Sigmoid colon (tissue), 7 donors: ENCODE results near the gene ZNF503. TPM values are rescaled to one million over a fixed set of nuclear protein-coding genes. Genes with fewer than 3 reads are reported as not detected.

ENCODE experiments used
- DNase-seq: peaks from one replicate; pipeline ENCODE4 v3.0.0-alpha.2; 2019
- H3K27ac ChIP-seq, 4 donors: fragments of 200-600 bp; sonication (generic); one replicate each; pipeline ENCODE4 v1.5.1; 2016 to 2019; ENCODE audit warnings: mild to moderate bottlenecking in 1 of 4
- H3K27me3 ChIP-seq, 3 donors: fragments of 200-600 bp; sonication (generic); one replicate each; pipeline ENCODE4 v1.5.1; 2019; ENCODE audit warnings: mild to moderate bottlenecking in 1 of 3
- H3K36me3 ChIP-seq, 4 donors: fragments of 200-600 bp; sonication (generic); one replicate each; pipeline ENCODE4 v1.5.1; 2016 to 2019
- H3K4me1 ChIP-seq, 4 donors: fragments of 200-600 bp; sonication (generic); one replicate each; pipeline ENCODE4 v1.5.1; 2017 to 2019
- H3K4me3 ChIP-seq, 4 donors: fragments of 200-600 bp; sonication (generic); one replicate each; pipeline ENCODE4 v1.5.1; 2017 to 2019; ENCODE audit warnings: mild to moderate bottlenecking in 2 of 4, moderate library complexity in 1 of 4
- H3K9me3 ChIP-seq, 4 donors: fragments of 200-600 bp in 3 of 4; sonication (generic) in 3 of 4; one replicate each; pipeline versions ENCODE4 v1.5.1 to v1.6.1; 2013 to 2019
- EP300 ChIP-seq, 4 donors: sonication (generic); formaldehyde crosslinking; IDR thresholded peaks; one replicate each; pipeline ENCODE4 v1.6.1; 2017; ENCODE audit warnings: antibody characterized with exemption in 4 of 4
- POLR2A ChIP-seq, 2 donors: fragments of 450-650 bp; IDR thresholded peaks; one replicate each; pipeline ENCODE4 v1.6.1; 2016; ENCODE audit warnings: antibody characterized with exemption in 2 of 2, mild to moderate bottlenecking in 2 of 2, moderate library complexity in 2 of 2
- POLR2AphosphoS5 ChIP-seq, 4 donors: sonication (generic); formaldehyde crosslinking; IDR thresholded peaks; one replicate each; pipeline ENCODE4 v1.6.1; 2017; ENCODE audit warnings: antibody characterized with exemption in 4 of 4
- WGBS, 2 donors: extraction: QIAGEN DNeasy Blood & Tissue Kit; methylation state at CpG; one replicate each; pipeline ENCODE4 v1.1.7; 2013; 5-methylcytosine and 5-hydroxymethylcytosine counted together
- intact Hi-C: fragments of 100-400 bp; cut with DNase I; formaldehyde crosslinking; loops from one replicate; pipeline ENCODE4 v1.15.1; 2023
- polyA plus RNA-seq, 3 donors: library from polyadenylated mRNA; stranded (reverse); fragments of 200-250 nt; gene quantifications; one replicate each; pipeline ENCODE4 v1.2.3, GENCODE V29; 2013
- total RNA-seq, 4 donors: library from RNA; depleted of rRNA; stranded (reverse); fragments of >200 nt; gene quantifications; one replicate each; pipeline ENCODE4 v1.1.0, GENCODE V29; 2016
- TF ChIP-seq, protein P1 (sequence below), 4 experiments: fragments of 450-650 bp in 3 of 4; fragments of 200-600 bp in 1 of 4; IDR thresholded peaks; one replicate each; pipeline ENCODE4 v1.5.1; 2016 to 2019; ENCODE audit warnings: antibody characterized with exemption in 4 of 4, mild to moderate bottlenecking in 3 of 4, moderate library complexity in 2 of 4
- donor health status: healthy with polysubstance abuse.
- donor health status: Bipolar disorder and iron deficiency.
- donor health status: healthy.

ZNF503 gene
- total and polyA plus RNA-seq, 7 donors, result 2.3 to 20.3 (median 10.0) TPM

DNA sequence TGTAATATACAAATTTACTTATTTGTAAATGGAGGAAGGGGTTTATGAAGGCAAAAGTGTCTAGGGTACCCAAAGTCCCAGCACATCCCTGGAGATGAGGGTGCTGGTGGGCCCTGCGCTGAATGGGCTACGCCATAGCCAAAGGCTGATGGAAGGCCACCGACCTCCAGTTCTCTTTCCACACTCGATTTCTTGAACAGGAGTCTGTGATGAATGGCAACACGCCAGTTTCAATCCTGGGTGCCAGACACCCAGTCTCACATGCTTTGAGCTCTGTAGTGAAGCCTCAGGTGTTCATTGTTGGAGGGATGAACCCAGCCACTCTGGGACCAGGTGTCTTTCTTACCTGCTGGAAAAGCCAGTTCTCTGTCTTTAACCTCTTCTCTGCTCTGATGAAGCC is 30.6 kb upstream of the ZNF503 start:
- WGBS, 2 donors, result 83 to 85% methylated on average over 5 of the region's 5 CpGs
- intact Hi-C loops, result no loop called here
- TF ChIP-seq EP300 (IDR thresholded peaks at IDR 0.05) (no peak), POLR2A (IDR thresholded peaks at IDR 0.05) (no peak), POLR2AphosphoS5 (IDR thresholded peaks at IDR 0.05) (no peak)
- TF ChIP-seq, protein P1, sequence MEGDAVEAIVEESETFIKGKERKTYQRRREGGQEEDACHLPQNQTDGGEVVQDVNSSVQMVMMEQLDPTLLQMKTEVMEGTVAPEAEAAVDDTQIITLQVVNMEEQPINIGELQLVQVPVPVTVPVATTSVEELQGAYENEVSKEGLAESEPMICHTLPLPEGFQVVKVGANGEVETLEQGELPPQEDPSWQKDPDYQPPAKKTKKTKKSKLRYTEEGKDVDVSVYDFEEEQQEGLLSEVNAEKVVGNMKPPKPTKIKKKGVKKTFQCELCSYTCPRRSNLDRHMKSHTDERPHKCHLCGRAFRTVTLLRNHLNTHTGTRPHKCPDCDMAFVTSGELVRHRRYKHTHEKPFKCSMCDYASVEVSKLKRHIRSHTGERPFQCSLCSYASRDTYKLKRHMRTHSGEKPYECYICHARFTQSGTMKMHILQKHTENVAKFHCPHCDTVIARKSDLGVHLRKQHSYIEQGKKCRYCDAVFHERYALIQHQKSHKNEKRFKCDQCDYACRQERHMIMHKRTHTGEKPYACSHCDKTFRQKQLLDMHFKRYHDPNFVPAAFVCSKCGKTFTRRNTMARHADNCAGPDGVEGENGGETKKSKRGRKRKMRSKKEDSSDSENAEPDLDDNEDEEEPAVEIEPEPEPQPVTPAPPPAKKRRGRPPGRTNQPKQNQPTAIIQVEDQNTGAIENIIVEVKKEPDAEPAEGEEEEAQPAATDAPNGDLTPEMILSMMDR (IDR thresholded peaks at IDR 0.05), result no peak
- Histone ChIP-seq H3K36me3 (no peaks in the 10 kb centered on the region), H3K27me3 (no peaks in the 10 kb centered on the region), H3K4me3 (peak overlapping the region in 3 of 4 donors; percentile 66), H3K4me1 (peaks cover 0 to 35% (median 15%) of the 10 kb centered on the region in 4 donors), H3K27ac (peak overlapping the region in 2 of 4 donors; percentile 56 to 74), H3K9me3 (no peaks in the 10 kb centered on the region)
- no peak for DNase-seq

DNA sequence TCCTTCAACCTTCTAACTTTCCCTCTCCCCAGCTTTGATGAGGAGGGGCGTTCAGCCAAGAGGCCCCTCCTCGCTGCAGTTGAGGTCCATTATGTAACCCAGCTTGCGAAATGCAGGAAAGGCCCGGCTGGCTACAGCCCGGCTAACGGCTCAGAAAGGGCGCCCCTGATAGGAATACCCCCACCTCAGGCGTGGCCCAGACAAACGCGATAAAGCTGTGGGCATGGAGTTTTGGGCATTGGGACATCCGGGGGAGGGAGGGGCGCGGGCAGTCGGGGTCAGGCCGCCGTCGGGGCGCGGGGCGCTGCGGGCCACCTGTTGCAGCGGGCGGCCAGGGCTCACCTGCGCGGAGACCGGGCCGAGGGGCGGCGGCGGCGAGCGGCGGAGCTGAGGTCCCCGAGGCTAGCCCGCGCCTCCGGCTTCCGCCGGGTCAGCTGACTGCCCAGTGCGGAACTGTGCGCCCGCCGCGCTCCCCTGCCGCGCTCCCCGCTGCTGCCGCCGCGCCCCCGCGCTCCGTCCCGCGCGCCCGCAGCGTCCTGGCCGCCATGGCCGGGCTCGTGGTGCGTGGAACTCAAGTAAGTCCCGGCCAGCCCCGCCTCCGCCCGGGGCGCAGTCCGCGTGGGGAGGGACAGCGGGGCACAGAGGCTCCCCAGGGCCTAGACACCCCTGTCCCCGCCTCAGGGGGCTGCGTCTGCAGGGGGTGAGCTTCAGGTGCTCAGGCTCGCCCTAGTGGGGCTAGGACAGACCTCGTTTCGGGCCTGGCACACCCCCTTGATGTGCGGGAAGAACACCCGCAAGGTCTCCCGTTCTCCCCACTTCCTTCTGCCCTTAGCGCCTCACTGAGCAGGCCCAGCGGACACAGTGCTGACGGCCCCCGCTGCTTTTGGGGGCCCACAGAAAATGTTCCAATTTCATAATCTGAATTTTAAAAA is 29.9 kb upstream of the ZNF503 start, which contains the start of gene LRMDA:
Gene LRMDA (plus strand): TSS at position 445 of the 932 bp plus-strand sequence.
- TF ChIP-seq, protein P1 (IDR thresholded peaks at IDR 0.05), result no peak
- TF ChIP-seq EP300 (IDR thresholded peaks at IDR 0.05) (no peak), POLR2AphosphoS5 (IDR thresholded peaks at IDR 0.05) (peak in 1 of 4 donors; percentile 25), POLR2A (IDR thresholded peaks at IDR 0.05) (no peak)
- peak; percentile 79 for DNase-seq
- intact Hi-C loops, result no loop called here
- peak within 1 kb of the TSS; percentile 48 to 66 (median 66) for H3K4me3 ChIP-seq
- H3K9me3 ChIP-seq, result no peaks in the 10 kb centered on the region
- H3K36me3 ChIP-seq, result no peaks in the 10 kb centered on the region
- 4 to 5% methylated on average over 82 of the region's 82 CpGs for WGBS, 2 donors
- peak within 1 kb of the TSS; percentile 56 to 81 (median 72) for H3K27ac ChIP-seq
- H3K27me3 ChIP-seq, result no peaks in the 10 kb centered on the region
- peaks cover 0 to 35% (median 15%) of the 10 kb centered on the region in 4 donors for H3K4me1 ChIP-seq

GRCh38 chr10:75430000-75430763 is 28.6 kb upstream of the ZNF503 start:
- peak; percentile 75 for DNase-seq
- Histone ChIP-seq H3K4me1 (peaks cover 0 to 35% (median 15%) of the 10 kb centered on the region in 4 donors), H3K36me3 (no peaks in the 10 kb centered on the region), H3K9me3 (no peaks in the 10 kb centered on the region), H3K27ac (peak overlapping the region; percentile 56 to 81 (median 72)), H3K27me3 (no peaks in the 10 kb centered on the region), H3K4me3 (no peak overlapping the region)
- WGBS, 2 donors, result 7 to 22% methylated on average over 9 of the region's 9 CpGs
- TF ChIP-seq EP300 (IDR thresholded peaks at IDR 0.05), result no peak
- no peak for TF ChIP-seq POLR2AphosphoS5 (IDR thresholded peaks at IDR 0.05)
- TF ChIP-seq POLR2A (IDR thresholded peaks at IDR 0.05), result no peak
- TF ChIP-seq, protein P1 (IDR thresholded peaks at IDR 0.05), result no peak
- intact Hi-C loops, result no loop called here

DNA sequence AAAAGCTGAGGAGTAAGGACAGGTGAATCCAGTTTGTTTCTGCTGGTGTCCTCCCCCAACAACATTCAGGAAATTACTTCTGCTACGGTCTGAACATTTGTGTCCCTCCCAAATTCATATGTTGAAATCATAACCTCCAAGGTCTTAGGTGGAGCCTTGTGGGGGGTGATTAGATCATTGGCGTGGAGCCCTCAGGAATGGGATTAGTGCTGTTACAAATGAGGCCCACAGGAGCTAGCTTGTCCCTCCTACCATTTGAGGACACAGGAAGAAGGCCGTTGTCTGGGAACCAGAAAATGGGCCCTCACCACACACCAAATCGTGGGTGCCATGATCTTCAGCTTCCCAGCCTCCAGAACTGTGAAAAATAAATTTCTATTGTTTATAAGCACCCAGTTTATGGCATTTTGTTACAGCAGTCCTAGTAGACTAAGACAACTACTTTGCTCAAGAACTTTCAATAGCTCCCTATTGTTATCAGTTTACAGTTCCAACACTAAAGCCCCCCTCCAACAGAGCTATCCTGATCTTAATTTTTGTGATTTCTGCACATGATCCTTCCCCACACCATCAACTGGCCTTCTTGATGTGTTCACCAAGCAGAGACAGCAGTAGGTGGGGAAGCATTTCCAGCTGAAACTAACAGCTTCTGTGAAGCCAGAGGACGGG is 27.7 kb upstream of the ZNF503 start:
- intact Hi-C loops, result no loop called here
- WGBS, 2 donors, result 82 to 85% methylated on average over 5 of the region's 5 CpGs
- no peak for DNase-seq
- Histone ChIP-seq H3K27ac (peak overlapping the region in 2 of 4 donors; percentile 52), H3K9me3 (no peaks in the 10 kb centered on the region), H3K4me1 (peaks cover 0 to 35% (median 15%) of the 10 kb centered on the region in 4 donors), H3K4me3 (no peak overlapping the region), H3K36me3 (no peaks in the 10 kb centered on the region), H3K27me3 (no peaks in the 10 kb centered on the region)
- TF ChIP-seq POLR2AphosphoS5 (IDR thresholded peaks at IDR 0.05), result no peak
- no peak for TF ChIP-seq EP300 (IDR thresholded peaks at IDR 0.05)
